ENCODE measurements around the gene ZFP64.

Gene ZFP64

DNA sequence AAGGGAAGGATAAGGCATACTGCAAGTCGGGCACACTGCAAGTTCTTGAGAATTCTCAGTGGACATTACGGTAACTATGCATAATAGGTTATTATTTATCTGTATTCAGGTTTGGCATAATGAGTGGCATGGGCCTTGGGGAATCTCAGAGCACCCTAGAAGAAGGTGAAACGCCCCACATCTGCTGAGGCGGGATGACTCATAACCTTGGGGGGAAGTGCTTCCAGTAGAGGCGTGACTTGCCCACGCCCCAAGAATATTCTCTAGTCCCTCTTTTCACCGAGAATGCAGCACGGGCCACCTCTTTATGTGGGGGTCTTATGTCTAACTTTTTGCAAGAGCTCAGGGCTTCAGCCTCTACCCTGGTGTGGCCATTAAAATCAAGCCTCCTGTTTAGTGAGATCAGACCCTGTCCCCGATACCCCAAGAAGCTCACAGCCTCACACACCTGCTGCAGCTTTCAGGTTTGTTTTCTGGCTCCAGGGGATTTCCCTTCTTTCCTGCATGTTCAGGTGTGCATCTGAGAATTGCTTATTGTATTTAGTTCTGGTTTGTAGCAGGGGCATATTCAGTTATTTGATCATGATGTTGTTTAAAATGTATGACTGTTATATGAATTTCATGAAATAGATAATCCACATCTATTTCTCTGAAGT lies 19.1 kb downstream of the ZFP64 start:
- no peak for DNase-seq (ENCODE audit: low spot score)
- Histone ChIP-seq H3K4me3 (no peak overlapping the region), H3K27ac (no peak overlapping the region)
- TF ChIP-seq, protein P1, sequence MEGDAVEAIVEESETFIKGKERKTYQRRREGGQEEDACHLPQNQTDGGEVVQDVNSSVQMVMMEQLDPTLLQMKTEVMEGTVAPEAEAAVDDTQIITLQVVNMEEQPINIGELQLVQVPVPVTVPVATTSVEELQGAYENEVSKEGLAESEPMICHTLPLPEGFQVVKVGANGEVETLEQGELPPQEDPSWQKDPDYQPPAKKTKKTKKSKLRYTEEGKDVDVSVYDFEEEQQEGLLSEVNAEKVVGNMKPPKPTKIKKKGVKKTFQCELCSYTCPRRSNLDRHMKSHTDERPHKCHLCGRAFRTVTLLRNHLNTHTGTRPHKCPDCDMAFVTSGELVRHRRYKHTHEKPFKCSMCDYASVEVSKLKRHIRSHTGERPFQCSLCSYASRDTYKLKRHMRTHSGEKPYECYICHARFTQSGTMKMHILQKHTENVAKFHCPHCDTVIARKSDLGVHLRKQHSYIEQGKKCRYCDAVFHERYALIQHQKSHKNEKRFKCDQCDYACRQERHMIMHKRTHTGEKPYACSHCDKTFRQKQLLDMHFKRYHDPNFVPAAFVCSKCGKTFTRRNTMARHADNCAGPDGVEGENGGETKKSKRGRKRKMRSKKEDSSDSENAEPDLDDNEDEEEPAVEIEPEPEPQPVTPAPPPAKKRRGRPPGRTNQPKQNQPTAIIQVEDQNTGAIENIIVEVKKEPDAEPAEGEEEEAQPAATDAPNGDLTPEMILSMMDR (IDR thresholded peaks at IDR 0.05): no peak

- H3K27ac ChIP-seq: no peak overlapping the region
- no peak overlapping the region for H3K4me3 ChIP-seq
- no peak for DNase-seq (ENCODE audit: low spot score)
- TF ChIP-seq, protein P1 (IDR thresholded peaks at IDR 0.05): no peak
These were observed 20.6 kb downstream of the ZFP64 start for GRCh38 chr20:52171025-52171424.

DNA sequence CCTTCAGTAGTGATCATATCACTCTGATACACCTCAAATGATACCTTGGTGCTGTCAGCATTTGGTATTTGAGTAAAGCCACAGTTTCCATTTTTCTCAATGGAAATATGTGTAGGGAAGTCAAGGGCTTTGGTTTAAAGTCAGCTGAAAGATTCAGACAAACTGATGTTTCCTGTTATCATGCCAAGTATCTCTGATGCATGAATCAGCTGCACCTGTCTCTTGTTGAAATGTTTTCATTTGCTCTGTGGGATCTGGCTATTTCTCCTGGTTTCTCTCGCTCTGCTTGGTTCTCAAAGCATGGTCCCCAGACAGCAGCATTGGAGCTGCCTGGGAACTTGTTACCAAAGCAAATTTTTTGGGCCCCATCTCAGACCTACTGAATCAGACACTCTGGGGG lies 23.5 kb downstream of the ZFP64 start:
- Histone ChIP-seq H3K4me3 (no peak overlapping the region), H3K27ac (no peak overlapping the region)
- no peak for DNase-seq (ENCODE audit: low spot score)
- TF ChIP-seq, protein P1 (IDR thresholded peaks at IDR 0.05): no peak

GRCh38 chr20:52167232-52167840 lies 24.2 kb downstream of the ZFP64 start:
- TF ChIP-seq, protein P1 (IDR thresholded peaks at IDR 0.05): no peak
- Histone ChIP-seq H3K4me3 (no peak overlapping the region), H3K27ac (no peak overlapping the region)
- no peak for DNase-seq (ENCODE audit: low spot score)

DNA sequence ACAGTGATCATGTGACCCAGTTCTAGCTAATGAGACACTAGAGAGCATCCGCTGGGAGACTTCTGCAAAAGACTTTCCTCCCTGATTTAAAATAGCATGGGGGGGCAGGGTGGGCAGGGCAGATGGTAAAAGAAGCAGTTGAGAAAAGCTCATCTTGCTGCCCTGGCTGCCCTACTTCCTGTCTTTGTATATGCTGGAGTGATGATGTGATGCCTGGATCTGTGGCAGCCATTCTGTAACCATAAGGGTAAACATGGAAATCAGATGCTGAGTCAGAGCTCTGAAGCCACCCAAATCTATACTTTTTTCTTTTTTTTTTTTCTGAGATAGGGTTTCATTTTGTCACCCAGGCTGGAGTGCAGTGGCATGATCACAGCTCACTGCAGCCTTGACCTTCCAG lies 25.4 kb downstream of the ZFP64 start:
- no peak for DNase-seq (ENCODE audit: low spot score)
- no peak overlapping the region for H3K27ac ChIP-seq
- TF ChIP-seq, protein P1 (IDR thresholded peaks at IDR 0.05): no peak
- H3K4me3 ChIP-seq: no peak overlapping the region

GRCh38 chr20:52160621-52161204 lies 30.9 kb downstream of the ZFP64 start:
- TF ChIP-seq, protein P1 (IDR thresholded peaks at IDR 0.05): no peak
- Histone ChIP-seq H3K4me3 (no peak overlapping the region), H3K27ac (no peak overlapping the region)
- no peak for DNase-seq (ENCODE audit: low spot score)
